ENCODE results near the gene CHST11. TPM values are rescaled to one million over a fixed set of nuclear protein-coding genes. Genes with fewer than 3 reads are reported as not detected.

CHST11 gene
- total RNA-seq, 1 donor from 2014 or later = 15.5 TPM

DNA sequence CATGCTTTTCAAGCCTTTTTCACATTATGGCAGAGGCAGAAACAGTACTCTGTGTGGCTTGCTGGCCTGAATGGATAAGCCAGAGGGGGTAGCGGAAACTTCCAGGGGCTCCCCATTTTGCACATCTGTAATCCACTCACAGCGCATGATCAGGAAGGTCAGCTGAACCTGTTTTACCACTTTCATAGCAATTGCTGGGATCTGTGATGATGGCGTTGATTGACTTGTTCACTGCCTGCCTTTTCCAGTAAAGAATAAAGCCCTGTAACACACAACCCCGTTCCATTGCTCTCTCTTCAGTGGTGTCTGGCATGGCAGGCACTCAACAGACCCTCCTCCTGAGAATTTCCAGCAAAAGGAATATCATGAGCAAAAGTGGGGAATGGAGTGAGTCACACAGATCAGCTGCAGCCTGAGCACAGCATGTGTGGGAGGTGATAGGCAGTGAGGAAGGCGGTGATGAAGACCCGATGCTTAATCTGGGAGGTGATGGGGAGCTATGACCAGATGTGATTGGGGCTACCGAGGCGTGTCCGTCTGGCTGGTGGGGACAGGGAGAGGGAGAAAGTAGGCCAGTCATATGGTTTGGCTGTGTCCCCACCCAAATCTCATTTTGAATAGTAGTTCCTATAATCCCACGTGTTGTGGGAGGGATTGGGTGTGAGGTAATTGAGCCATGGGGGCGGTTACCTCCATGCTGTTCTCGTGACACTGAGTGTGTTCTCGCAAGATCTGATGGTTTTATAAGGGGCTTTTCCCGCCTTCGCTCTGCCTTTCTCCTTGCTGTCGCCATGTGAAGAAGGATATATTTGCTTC lies 44.7 kb upstream of the CHST11 start:
- Mint-ChIP-seq H3K27ac (no peak overlapping the region), H3K27me3 (peaks cover 3% of the 10 kb centered on the region), H3K36me3 (no peaks in the 10 kb centered on the region), H3K9me3 (peaks cover 7% of the 10 kb centered on the region), H3K4me1 (ENCODE audit: unreplicated experiment) (peaks cover 11% of the 10 kb centered on the region), H3K4me3 (peak overlapping the region; percentile 26)
- TF ChIP-seq, protein P1, sequence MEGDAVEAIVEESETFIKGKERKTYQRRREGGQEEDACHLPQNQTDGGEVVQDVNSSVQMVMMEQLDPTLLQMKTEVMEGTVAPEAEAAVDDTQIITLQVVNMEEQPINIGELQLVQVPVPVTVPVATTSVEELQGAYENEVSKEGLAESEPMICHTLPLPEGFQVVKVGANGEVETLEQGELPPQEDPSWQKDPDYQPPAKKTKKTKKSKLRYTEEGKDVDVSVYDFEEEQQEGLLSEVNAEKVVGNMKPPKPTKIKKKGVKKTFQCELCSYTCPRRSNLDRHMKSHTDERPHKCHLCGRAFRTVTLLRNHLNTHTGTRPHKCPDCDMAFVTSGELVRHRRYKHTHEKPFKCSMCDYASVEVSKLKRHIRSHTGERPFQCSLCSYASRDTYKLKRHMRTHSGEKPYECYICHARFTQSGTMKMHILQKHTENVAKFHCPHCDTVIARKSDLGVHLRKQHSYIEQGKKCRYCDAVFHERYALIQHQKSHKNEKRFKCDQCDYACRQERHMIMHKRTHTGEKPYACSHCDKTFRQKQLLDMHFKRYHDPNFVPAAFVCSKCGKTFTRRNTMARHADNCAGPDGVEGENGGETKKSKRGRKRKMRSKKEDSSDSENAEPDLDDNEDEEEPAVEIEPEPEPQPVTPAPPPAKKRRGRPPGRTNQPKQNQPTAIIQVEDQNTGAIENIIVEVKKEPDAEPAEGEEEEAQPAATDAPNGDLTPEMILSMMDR (conservative IDR thresholded peaks at IDR 0.05) = no peak
- DNase-seq (ENCODE audit: extremely low spot score, unreplicated experiment) = no peak

GRCh38 chr12:104412681-104413080 lies 44.1 kb upstream of the CHST11 start:
- Mint-ChIP-seq H3K36me3 (no peaks in the 10 kb centered on the region), H3K4me1 (ENCODE audit: unreplicated experiment) (peaks cover 11% of the 10 kb centered on the region), H3K27me3 (peaks cover 3% of the 10 kb centered on the region), H3K9me3 (peaks cover 7% of the 10 kb centered on the region), H3K4me3 (no peak overlapping the region), H3K27ac (no peak overlapping the region)
- TF ChIP-seq, protein P1 (conservative IDR thresholded peaks at IDR 0.05) = no peak
- no peak for DNase-seq (ENCODE audit: extremely low spot score, unreplicated experiment)

GRCh38 chr12:104413330-104413729 lies 43.4 kb upstream of the CHST11 start:
- Mint-ChIP-seq H3K9me3 (peaks cover 7% of the 10 kb centered on the region), H3K27me3 (peaks cover 3% of the 10 kb centered on the region), H3K4me3 (no peak overlapping the region), H3K4me1 (ENCODE audit: unreplicated experiment) (peaks cover 11% of the 10 kb centered on the region), H3K36me3 (no peaks in the 10 kb centered on the region), H3K27ac (no peak overlapping the region)
- DNase-seq (ENCODE audit: extremely low spot score, unreplicated experiment) = no peak
- TF ChIP-seq, protein P1 (conservative IDR thresholded peaks at IDR 0.05) = no peak

DNA sequence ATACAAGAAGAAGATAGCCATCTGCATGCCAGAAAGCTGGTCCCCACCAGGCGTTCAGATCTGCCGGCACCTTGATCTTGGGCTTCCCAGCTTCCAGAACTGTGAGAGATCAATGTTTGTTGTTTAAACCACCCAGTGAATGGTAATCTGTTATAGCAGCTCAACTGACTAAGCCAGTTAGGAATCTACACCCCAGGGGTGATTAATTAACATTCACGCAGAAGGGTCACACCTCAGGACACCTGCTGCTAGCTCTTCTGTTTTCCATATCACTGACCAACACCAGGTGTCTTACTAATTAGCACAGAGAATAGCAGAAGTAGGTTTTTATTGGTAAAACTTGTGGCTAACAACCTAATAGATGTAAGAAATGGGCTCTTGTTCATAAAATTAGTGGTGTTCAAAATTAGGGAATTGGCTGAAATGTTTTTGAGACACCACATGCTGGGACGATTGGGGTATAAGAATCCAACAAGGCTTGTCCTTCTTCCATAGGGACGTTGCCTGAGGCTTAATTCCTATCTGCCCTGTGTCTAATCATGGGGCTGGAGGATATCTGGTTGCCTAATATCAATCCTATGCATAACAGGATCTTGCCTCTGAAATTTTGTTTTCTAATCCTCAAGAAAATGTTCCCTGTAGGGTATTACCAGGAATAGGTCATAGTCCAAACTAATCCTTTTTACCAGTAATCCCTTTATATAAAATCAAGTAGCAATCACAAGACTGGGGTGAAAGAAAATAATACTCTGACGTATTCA lies 42.0 kb upstream of the CHST11 start:
- Mint-ChIP-seq H3K4me1 (ENCODE audit: unreplicated experiment) (peaks cover 11% of the 10 kb centered on the region), H3K9me3 (peaks cover 7% of the 10 kb centered on the region), H3K27ac (no peak overlapping the region), H3K36me3 (no peaks in the 10 kb centered on the region), H3K4me3 (no peak overlapping the region), H3K27me3 (no peaks in the 10 kb centered on the region)
- DNase-seq (ENCODE audit: extremely low spot score, unreplicated experiment) = no peak
- TF ChIP-seq, protein P1 (conservative IDR thresholded peaks at IDR 0.05) = no peak

DNA sequence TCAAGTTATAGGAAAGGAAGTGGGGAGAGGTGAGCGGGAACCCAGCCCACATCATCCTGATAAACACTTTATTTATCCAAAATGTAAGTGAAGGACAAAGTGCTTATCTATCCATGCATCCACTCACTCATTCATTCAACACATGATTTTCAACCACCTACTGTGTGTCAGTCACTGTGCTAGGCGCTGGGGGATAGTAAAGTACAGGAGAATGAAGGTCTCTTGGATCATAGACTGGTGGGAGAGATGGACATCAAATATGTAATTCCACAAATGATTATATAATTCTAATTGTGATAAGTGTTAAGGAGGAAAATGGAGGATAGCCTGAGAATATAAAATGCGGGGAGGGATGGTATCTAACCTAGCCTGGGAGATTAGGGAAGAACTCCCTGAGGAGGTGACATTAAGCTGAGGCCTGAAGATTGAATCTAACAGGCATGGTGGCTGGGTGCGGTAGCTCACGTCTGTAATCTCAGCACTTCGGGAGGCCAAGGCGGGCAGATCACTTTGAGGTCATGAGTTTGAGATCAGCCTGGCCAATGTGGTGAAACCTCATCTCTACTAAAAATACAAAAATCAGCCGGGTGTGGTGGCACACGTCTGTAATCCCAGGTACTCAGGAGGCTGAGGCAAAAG lies 41.3 kb upstream of the CHST11 start:
- DNase-seq (ENCODE audit: extremely low spot score, unreplicated experiment) = no peak
- TF ChIP-seq, protein P1 (conservative IDR thresholded peaks at IDR 0.05) = no peak
- Mint-ChIP-seq H3K27ac (no peak overlapping the region), H3K36me3 (no peaks in the 10 kb centered on the region), H3K4me3 (no peak overlapping the region), H3K4me1 (ENCODE audit: unreplicated experiment) (peaks cover 11% of the 10 kb centered on the region), H3K9me3 (peaks cover 7% of the 10 kb centered on the region), H3K27me3 (no peaks in the 10 kb centered on the region)
